ENCODE results near the gene CACNA2D3. TPM values are rescaled to one million over a fixed set of nuclear protein-coding genes. Genes with fewer than 3 reads are reported as not detected.

CACNA2D3 gene
- total and polyA plus RNA-seq, 4 donors, result 0.06 to 0.37 (median 0.08) TPM; not detected in 1

- no peak overlapping the region for H3K4me3 ChIP-seq (ENCODE audit: low read depth in 1 of 3, low read length in 3 of 3)
- H3K9me3 ChIP-seq (ENCODE audit: control insufficient read depth in 4 of 4, low read length in 3 of 4), result no peaks in the 10 kb centered on the region
- TF ChIP-seq FOXA1 (IDR thresholded peaks at IDR 0.05) (no peak), YY1 (IDR thresholded peaks at IDR 0.05) (no peak), TAF1 (conservative IDR thresholded peaks at IDR 0.05) (no peak), SP1 (IDR thresholded peaks at IDR 0.05) (no peak), FOXA2 (IDR thresholded peaks at IDR 0.05) (no peak), EGR1 (IDR thresholded peaks at IDR 0.05; ENCODE audit: low read depth in 2 of 2) (no peak), RAD21 (IDR thresholded peaks at IDR 0.05) (no peak), HNF4G (IDR thresholded peaks at IDR 0.05) (no peak), MAX (IDR thresholded peaks at IDR 0.05) (no peak), REST (IDR thresholded peaks at IDR 0.05) (no peak), CTCF (IDR thresholded peaks at IDR 0.05; ENCODE audit: low read depth, low read length, missing input control) (no peak), ATF3 (IDR thresholded peaks at IDR 0.05) (no peak), JUND (IDR thresholded peaks at IDR 0.05) (no peak)
- no peaks in the 10 kb centered on the region for H3K36me3 ChIP-seq (ENCODE audit: control insufficient read depth in 4 of 4, insufficient read depth in 3 of 4, low read depth in 1 of 4, low read length in 3 of 4)
- H3K9ac ChIP-seq (ENCODE audit: low read depth in 1 of 2, low read length in 2 of 2), result no peak overlapping the region
- no peaks in the 10 kb centered on the region for H3K27me3 ChIP-seq (ENCODE audit: control insufficient read depth in 4 of 4, insufficient read depth in 4 of 4, low read length in 3 of 4)
- WGBS, result 92% methylated on average over 12 of the region's 12 CpGs
- DNase-seq (ENCODE audit: low spot score), result no peak
- H3K27ac ChIP-seq (ENCODE audit: low read depth in 1 of 2, low read length in 2 of 2), result no peak overlapping the region
- no peaks in the 10 kb centered on the region for H3K4me1 ChIP-seq (ENCODE audit: control insufficient read depth in 4 of 4, insufficient read depth in 4 of 4, low read length in 3 of 4)
Observed at GRCh38 chr3:54918516-54918915, 796.2 kb downstream of the CACNA2D3 start.

GRCh38 chr3:54928046-54928770 lies 805.9 kb downstream of the CACNA2D3 start, which contains the start of gene LRTM1:
Gene LRTM1, minus strand, starts transcription at chr3:54928059. Its CDS starts 148 bp downstream, at chr3:54927911.
- H3K27me3 ChIP-seq (ENCODE audit: control insufficient read depth in 4 of 4, insufficient read depth in 4 of 4, low read length in 3 of 4), result peaks cover 0 to 2% (median under 1%) of the 10 kb centered on the region in 4 donors
- no peaks in the 10 kb centered on the region for H3K4me1 ChIP-seq (ENCODE audit: control insufficient read depth in 4 of 4, insufficient read depth in 4 of 4, low read length in 3 of 4)
- H3K9me3 ChIP-seq (ENCODE audit: control insufficient read depth in 4 of 4, low read length in 3 of 4), result no peaks in the 10 kb centered on the region
- TF ChIP-seq HNF4G (IDR thresholded peaks at IDR 0.05) (no peak), ZBTB33 (IDR thresholded peaks at IDR 0.05) (no peak), EGR1 (IDR thresholded peaks at IDR 0.05; ENCODE audit: low read depth in 2 of 2) (no peak), YY1 (IDR thresholded peaks at IDR 0.05) (no peak), MAX (IDR thresholded peaks at IDR 0.05) (no peak), RXRA (IDR thresholded peaks at IDR 0.05) (no peak), REST (IDR thresholded peaks at IDR 0.05) (no peak), SP1 (IDR thresholded peaks at IDR 0.05) (no peak), ATF3 (IDR thresholded peaks at IDR 0.05) (no peak), HNF4A (conservative IDR thresholded peaks at IDR 0.05) (no peak), NR2F2 (IDR thresholded peaks at IDR 0.05) (no peak), FOXA2 (IDR thresholded peaks at IDR 0.05) (no peak), FOXA1 (IDR thresholded peaks at IDR 0.05) (no peak), RAD21 (IDR thresholded peaks at IDR 0.05) (no peak)
- no peak within 1 kb of the TSS for H3K9ac ChIP-seq (ENCODE audit: low read depth in 1 of 2, low read length in 2 of 2)
- 63% methylated on average over 14 of the region's 14 CpGs for WGBS
- no peak within 1 kb of the TSS for H3K4me3 ChIP-seq (ENCODE audit: low read depth in 1 of 3, low read length in 3 of 3)
- H3K27ac ChIP-seq (ENCODE audit: low read depth in 1 of 2, low read length in 2 of 2), result no peak within 1 kb of the TSS
- DNase-seq (ENCODE audit: low spot score), result no peak
- no peaks in the 10 kb centered on the region for H3K36me3 ChIP-seq (ENCODE audit: control insufficient read depth in 4 of 4, insufficient read depth in 3 of 4, low read depth in 1 of 4, low read length in 3 of 4)
